Measurements from ENCODE around the gene PRODH2. TPM values are rescaled to one million over a fixed set of nuclear protein-coding genes. Genes with fewer than 3 reads are reported as not detected.

The PRODH2 gene
- total RNA-seq = not detected
- long read RNA-seq, donor 1 = 0 reads
- long read RNA-seq, donor 2 = 0 reads

- intact Hi-C loops (cut with DNase I) = no loop called here
- no peak for DNase-seq (ENCODE audit: low spot score)
Observed at GRCh38 chr19:35812220-35813042, at the start of gene PRODH2. PRODH2 (minus strand) TSS chr19:35812845; CDS start chr19:35812805, 40 bp downstream.

GRCh38 chr19:35861640-35862160 is 49.1 kb upstream of the PRODH2 start:
- intact Hi-C loops (cut with DNase I) = no loop called here
- no peak for DNase-seq (ENCODE audit: low spot score)

- no peak for DNase-seq (ENCODE audit: low spot score)
- intact Hi-C loops (cut with DNase I) = no loop called here
Observed at GRCh38 chr19:35860818-35861639, 48.4 kb upstream of the PRODH2 start.

GRCh38 chr19:35860436-35860817 is 47.8 kb upstream of the PRODH2 start:
- intact Hi-C loops (cut with DNase I) = no loop called here
- DNase-seq (ENCODE audit: low spot score) = no peak

- intact Hi-C loops (cut with DNase I) = no loop called here
- DNase-seq (ENCODE audit: low spot score) = no peak
Observed at GRCh38 chr19:35859414-35859813, 46.8 kb upstream of the PRODH2 start.

GRCh38 chr19:35858311-35858710 is 45.7 kb upstream of the PRODH2 start:
- DNase-seq (ENCODE audit: low spot score) = no peak
- intact Hi-C loops (cut with DNase I) = no loop called here

- intact Hi-C loops (cut with DNase I) = no loop called here
- no peak for DNase-seq (ENCODE audit: low spot score)
Observed at GRCh38 chr19:35856546-35857149, 44.0 kb upstream of the PRODH2 start, which contains the start of gene KIRREL2. KIRREL2 (plus strand) TSS chr19:35856911; CDS start chr19:35857120, 209 bp downstream.

GRCh38 chr19:35853038-35853756 is 40.6 kb upstream of the PRODH2 start:
- no peak for DNase-seq (ENCODE audit: low spot score)
- intact Hi-C loops (cut with DNase I) = no loop called here

GRCh38 chr19:35852029-35852780 is 39.6 kb upstream of the PRODH2 start, which contains the start of gene NPHS1:
NPHS1 (minus strand) TSS chr19:35852504; CDS start chr19:35851837, 667 bp downstream.
- DNase-seq (ENCODE audit: low spot score) = no peak
- intact Hi-C loops (cut with DNase I) = no loop called here

- intact Hi-C loops (cut with DNase I) = no loop called here
- no peak for DNase-seq (ENCODE audit: low spot score)
Observed at GRCh38 chr19:35851213-35852028, 38.8 kb upstream of the PRODH2 start.

GRCh38 chr19:35848919-35849505 is 36.4 kb upstream of the PRODH2 start:
- intact Hi-C loops (cut with DNase I) = no loop called here
- peak; percentile 76 for DNase-seq (ENCODE audit: low spot score)

GRCh38 chr19:35848486-35848885 is 35.8 kb upstream of the PRODH2 start:
- intact Hi-C loops (cut with DNase I) = no loop called here
- DNase-seq (ENCODE audit: low spot score) = peak; percentile 77

GRCh38 chr19:35847911-35848310 is 35.3 kb upstream of the PRODH2 start:
- intact Hi-C loops (cut with DNase I) = no loop called here
- peak; percentile 62 for DNase-seq (ENCODE audit: low spot score)

- no peak for DNase-seq (ENCODE audit: low spot score)
- intact Hi-C loops (cut with DNase I) = no loop called here
Observed at GRCh38 chr19:35846038-35846668, 33.5 kb upstream of the PRODH2 start.

GRCh38 chr19:35845215-35846037 is 32.8 kb upstream of the PRODH2 start:
- DNase-seq (ENCODE audit: low spot score) = peak; percentile 83
- intact Hi-C loops (cut with DNase I) = no loop called here
